HG02870 (cell line): Measurements from ENCODE around the gene AMPD2.

Source experiments
- ATAC-seq: cut with Tn5 transposase; IDR thresholded peaks from one replicate; pipeline ENCODE4 v1.9.1; 2021; ENCODE audit warnings: mild to moderate bottlenecking, moderate library complexity; ENCODE audit not compliant: unreplicated experiment

The AMPD2 gene

GRCh38 chr1:109616391-109616790 lies 3.2 kb upstream of the AMPD2 start:
- no peak for ATAC-seq

GRCh38 chr1:109617291-109617801 lies 2.3 kb upstream of the AMPD2 start:
- ATAC-seq: no peak

- no peak for ATAC-seq
These were observed 719 bp upstream of the AMPD2 start for GRCh38 chr1:109618661-109619575.

GRCh38 chr1:109620401-109620791 lies 759 bp downstream of the AMPD2 start:
- ATAC-seq: peak; percentile 1

- ATAC-seq: peak; percentile 72
These were observed 1.2 kb downstream of the AMPD2 start for GRCh38 chr1:109620841-109621286.

GRCh38 chr1:109621379-109622136 lies 1.9 kb downstream of the AMPD2 start:
- ATAC-seq: no peak

GRCh38 chr1:109622137-109622892 lies 2.7 kb downstream of the AMPD2 start:
- no peak for ATAC-seq

- ATAC-seq: no peak
These were observed 3.3 kb downstream of the AMPD2 start for GRCh38 chr1:109622895-109623294.

GRCh38 chr1:109623601-109624161 lies 4.0 kb downstream of the AMPD2 start:
- ATAC-seq: no peak

GRCh38 chr1:109624201-109625010 lies 4.8 kb downstream of the AMPD2 start:
- no peak for ATAC-seq

- ATAC-seq: no peak
These were observed 5.5 kb downstream of the AMPD2 start for GRCh38 chr1:109625176-109625575.

GRCh38 chr1:109625601-109626560 lies 6.2 kb downstream of the AMPD2 start:
- no peak for ATAC-seq

GRCh38 chr1:109626682-109627408 lies 7.2 kb downstream of the AMPD2 start:
- ATAC-seq: no peak

- ATAC-seq: no peak
These were observed 8.2 kb downstream of the AMPD2 start for GRCh38 chr1:109627692-109628399.

GRCh38 chr1:109628540-109629321 lies 9.1 kb downstream of the AMPD2 start:
- no peak for ATAC-seq

- no peak for ATAC-seq
These were observed 9.9 kb downstream of the AMPD2 start for GRCh38 chr1:109629372-109630030.
